MCF 10A (cell line): ENCODE measurements around the gene RHOBTB3. TPM values are rescaled to one million over a fixed set of nuclear protein-coding genes. Genes with fewer than 3 reads are reported as not detected.
A peak's percentile ranks its signal among the peaks of the same experiment; 100 is the strongest.

Experiments used
- BruUV-seq: library from RNA; stranded (reverse); fragments of 400-500 nt; replicated peaks from 2 replicates; lab custom pipeline; 2021; lab: Mats Ljungman, UMichigan
- CTCF ChIA-PET: fragments of 300-600 bp; sonication (Branson Sonifier 250); formaldehyde crosslinking; extraction: SDS; loops from one replicate; lab custom pipeline; 2021; ENCODE audit warnings: antibody characterized with exemption, inconsistent platforms; lab: Yijun Ruan, JAX
- POLR2A ChIA-PET: fragments of 300-600, 350-650 bp; sonication (Branson Sonifier 250); formaldehyde crosslinking; extraction: SDS; loops from one replicate; lab custom pipeline; 2020; ENCODE audit warnings: antibody characterized with exemption, inconsistent platforms; lab: Yijun Ruan, JAX
- DNase-seq: peaks from one replicate; pipeline ENCODE4 v3.0.0-alpha.2; 2018; ENCODE audit not compliant: unreplicated experiment
- H3K27ac Mint-ChIP-seq: one replicate; pipeline ENCODE4 v1.8.0; 2022; ENCODE audit warnings: mild to moderate bottlenecking, low read depth, mixed read lengths; ENCODE audit not compliant: unreplicated experiment
- H3K27me3 Mint-ChIP-seq: one replicate; pipeline ENCODE4 v1.8.0; 2022; ENCODE audit warnings: mixed read lengths; ENCODE audit not compliant: insufficient read depth, unreplicated experiment
- H3K36me3 Mint-ChIP-seq: one replicate; pipeline ENCODE4 v1.8.0; 2022; ENCODE audit warnings: mild to moderate bottlenecking, moderate library complexity, mixed read lengths; ENCODE audit not compliant: insufficient read depth, unreplicated experiment
- H3K4me1 Mint-ChIP-seq: one replicate; pipeline ENCODE4 v1.8.0; 2022; ENCODE audit warnings: mixed read lengths; ENCODE audit not compliant: insufficient read depth, unreplicated experiment
- H3K4me3 Mint-ChIP-seq: one replicate; pipeline ENCODE4 v1.8.0; 2022; ENCODE audit warnings: mild to moderate bottlenecking, moderate library complexity, mixed read lengths; ENCODE audit not compliant: unreplicated experiment
- H3K9me3 Mint-ChIP-seq: one replicate; pipeline ENCODE4 v1.8.0; 2022; ENCODE audit warnings: mixed read lengths; ENCODE audit not compliant: unreplicated experiment
- intact Hi-C: fragments of 100-400 bp; cut with micrococcal nuclease; formaldehyde crosslinking; loops from 2 replicates; pipeline ENCODE4 v1.14.1; 2022
- total RNA-seq: library from RNA; stranded (reverse); gene quantifications from 2 replicates; pipeline ENCODE4 v1.2.3, GENCODE V29; 2022
- TF ChIP-seq, protein P1 (sequence below): fragments of 200-600 bp; IDR thresholded peaks from one replicate; pipeline ENCODE4 v1.8.0; 2022; ENCODE audit warnings: antibody characterized with exemption, mild to moderate bottlenecking; ENCODE audit not compliant: unreplicated experiment

RHOBTB3 gene
- total RNA-seq, 1 experiment from 2014 or later: 3.4 TPM

DNA sequence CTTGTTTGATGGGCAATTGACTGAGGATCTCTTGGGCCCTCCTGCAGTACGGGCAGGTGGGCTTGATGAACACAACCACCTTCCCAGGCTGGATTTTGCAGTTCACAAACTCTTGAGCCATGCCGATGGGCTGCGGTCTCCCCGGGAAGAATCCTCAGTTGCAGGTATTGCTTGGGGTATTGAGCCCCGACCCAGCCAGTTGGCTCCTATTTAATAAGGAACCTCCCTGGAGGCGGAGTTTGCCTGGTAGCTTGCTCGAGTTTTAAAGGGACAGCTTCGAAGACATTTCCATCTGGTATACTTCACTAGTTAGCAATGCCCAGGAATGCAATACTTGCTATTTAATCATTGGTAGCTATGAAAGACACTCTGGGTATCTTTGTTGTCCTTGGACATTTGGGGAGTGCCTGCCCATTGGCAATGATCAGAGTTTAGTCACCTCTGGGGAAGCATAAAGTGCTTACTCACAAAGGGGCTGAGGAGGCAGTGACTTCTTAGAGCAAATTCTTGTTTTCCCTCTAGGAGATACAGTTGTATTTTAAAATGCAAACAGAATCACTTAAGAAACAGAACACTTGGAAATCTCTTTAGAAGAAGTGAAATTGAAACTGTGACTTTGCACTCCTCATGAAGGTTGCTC, 91.5 kb downstream of the RHOBTB3 start, which contains the start of gene GLRX:
GLRX (minus strand) TSS at position 185 of the 640 bp plus-strand sequence; CDS start at position 121, 64 bp downstream.
- no peaks in the 10 kb centered on the region for H3K9me3 Mint-ChIP-seq
- H3K27me3 Mint-ChIP-seq: no peaks in the 10 kb centered on the region
- no TSS peak for BruUV-seq
- CTCF ChIA-PET: interaction anchor here (0.6 to 6.8 kb wide), 19 partner anchors 15 to 522 kb away, joined by 3 to 50 read pairs (median 4); partner anchors contain the start of gene RFESD
- peak; percentile 93 for DNase-seq
- peak within 1 kb of the TSS; percentile 92 for H3K27ac Mint-ChIP-seq
- peaks cover 42% of the 10 kb centered on the region for H3K4me1 Mint-ChIP-seq
- POLR2A ChIA-PET: interaction anchor here (0.6 to 4.0 kb wide), 28 partner anchors 9 to 779 kb away, joined by 3 to 55 read pairs (median 4); partner anchors contain the start of genes ARSK, RFESD, RHOBTB3 and SKIC3
- H3K4me3 Mint-ChIP-seq: peak within 1 kb of the TSS; percentile 95
- peaks cover 18% of the 10 kb centered on the region for H3K36me3 Mint-ChIP-seq
- TF ChIP-seq, protein P1, sequence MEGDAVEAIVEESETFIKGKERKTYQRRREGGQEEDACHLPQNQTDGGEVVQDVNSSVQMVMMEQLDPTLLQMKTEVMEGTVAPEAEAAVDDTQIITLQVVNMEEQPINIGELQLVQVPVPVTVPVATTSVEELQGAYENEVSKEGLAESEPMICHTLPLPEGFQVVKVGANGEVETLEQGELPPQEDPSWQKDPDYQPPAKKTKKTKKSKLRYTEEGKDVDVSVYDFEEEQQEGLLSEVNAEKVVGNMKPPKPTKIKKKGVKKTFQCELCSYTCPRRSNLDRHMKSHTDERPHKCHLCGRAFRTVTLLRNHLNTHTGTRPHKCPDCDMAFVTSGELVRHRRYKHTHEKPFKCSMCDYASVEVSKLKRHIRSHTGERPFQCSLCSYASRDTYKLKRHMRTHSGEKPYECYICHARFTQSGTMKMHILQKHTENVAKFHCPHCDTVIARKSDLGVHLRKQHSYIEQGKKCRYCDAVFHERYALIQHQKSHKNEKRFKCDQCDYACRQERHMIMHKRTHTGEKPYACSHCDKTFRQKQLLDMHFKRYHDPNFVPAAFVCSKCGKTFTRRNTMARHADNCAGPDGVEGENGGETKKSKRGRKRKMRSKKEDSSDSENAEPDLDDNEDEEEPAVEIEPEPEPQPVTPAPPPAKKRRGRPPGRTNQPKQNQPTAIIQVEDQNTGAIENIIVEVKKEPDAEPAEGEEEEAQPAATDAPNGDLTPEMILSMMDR: no peak
- intact Hi-C loops: loop anchor here (1.0 kb wide), 2 partner anchors 20 to 41 kb away; no protein-coding TSS in a partner anchor

DNA sequence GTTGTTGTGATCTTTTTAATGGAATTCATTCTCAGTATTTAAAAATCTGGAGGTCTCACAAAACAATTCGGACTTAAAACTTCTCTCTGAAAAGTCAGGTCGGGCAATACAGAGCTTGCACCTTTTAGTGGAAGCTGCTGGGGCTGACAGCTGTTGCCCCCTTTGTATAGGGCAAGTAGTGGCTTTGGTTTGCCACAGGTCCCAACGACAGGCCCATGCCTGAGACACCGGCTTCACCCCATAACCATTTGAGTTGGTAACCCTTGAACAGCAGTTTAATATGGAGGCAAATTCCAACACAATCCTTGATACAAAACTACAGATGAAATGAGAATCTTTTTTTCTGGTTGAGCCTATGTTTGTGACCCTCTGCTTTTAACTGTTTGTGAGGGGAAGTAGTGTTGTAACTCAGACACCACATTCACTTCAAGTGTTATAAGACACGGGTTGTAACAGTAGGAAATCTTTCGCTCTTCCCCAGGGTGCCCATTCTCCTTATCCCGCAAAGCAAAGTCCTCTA, 92.1 kb downstream of the RHOBTB3 start:
- CTCF ChIA-PET: interaction anchor here (0.6 to 6.8 kb wide), 23 partner anchors 14 to 522 kb away, joined by 3 to 50 read pairs (median 4); partner anchors contain the start of gene RFESD
- no peaks in the 10 kb centered on the region for H3K9me3 Mint-ChIP-seq
- H3K27ac Mint-ChIP-seq: peak overlapping the region; percentile 92
- H3K36me3 Mint-ChIP-seq: peaks cover 17% of the 10 kb centered on the region
- intact Hi-C loops: no loop called here
- no peak for DNase-seq
- peak overlapping the region; percentile 95 for H3K4me3 Mint-ChIP-seq
- H3K4me1 Mint-ChIP-seq: peaks cover 42% of the 10 kb centered on the region
- H3K27me3 Mint-ChIP-seq: no peaks in the 10 kb centered on the region
- POLR2A ChIA-PET: interaction anchor here (0.6 to 4.0 kb wide), 28 partner anchors 9 to 779 kb away, joined by 3 to 55 read pairs (median 4); partner anchors contain the start of genes ARSK, RFESD, RHOBTB3 and SKIC3
- BruUV-seq: TSS peak; percentile 83
- TF ChIP-seq, protein P1: no peak

DNA sequence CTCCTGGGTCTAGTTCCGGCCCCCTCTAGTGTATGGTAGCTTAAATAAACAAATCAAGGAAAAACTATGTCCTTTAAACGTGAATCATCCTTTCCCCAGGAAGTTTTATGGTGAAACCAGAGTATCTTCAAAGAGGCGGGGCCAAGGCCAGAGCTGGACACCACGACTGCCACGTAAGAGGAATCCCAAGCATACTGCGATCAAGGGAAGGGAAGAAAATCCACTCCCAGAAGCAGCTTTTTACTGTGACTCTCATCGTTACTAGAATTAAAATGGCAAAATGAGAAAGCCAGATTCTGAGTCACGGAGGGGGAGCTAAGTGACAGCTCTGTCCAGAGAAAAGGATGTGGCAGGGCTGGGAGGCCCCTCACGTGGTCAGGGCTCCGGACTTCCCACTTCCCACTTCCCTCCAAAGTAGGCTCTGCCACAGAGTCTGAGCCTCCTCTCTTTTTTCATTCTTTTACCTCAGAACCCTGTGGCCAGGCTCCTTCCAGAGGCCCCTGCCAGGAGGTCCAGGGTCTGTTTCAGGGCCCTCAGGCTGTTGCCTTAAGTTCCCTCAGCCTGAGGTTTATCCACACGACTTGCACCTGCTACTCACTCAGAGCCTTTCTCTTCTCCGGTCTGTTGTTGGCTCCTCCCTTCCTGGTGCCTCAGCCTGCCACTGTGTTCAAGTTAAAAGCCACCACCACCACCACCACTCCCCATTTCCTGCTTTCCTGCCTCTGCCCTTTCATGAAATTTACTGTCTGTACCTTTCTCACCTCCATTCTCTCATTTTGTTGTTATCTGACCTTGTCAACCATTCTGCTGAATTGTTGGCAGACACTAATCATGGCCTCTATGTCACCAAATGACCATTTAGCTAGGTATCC, 92.8 kb downstream of the RHOBTB3 start:
- ChIA-PET CTCF (interaction anchor here (0.7 to 6.8 kb wide), 13 partner anchors 14 to 189 kb away, joined by 3 to 50 read pairs (median 5); partner anchors contain the start of gene RFESD), POLR2A (interaction anchor here (0.7 to 4.0 kb wide), 16 partner anchors 10 to 778 kb away, joined by 3 to 55 read pairs (median 7); partner anchors contain the start of genes ARSK, RFESD, RHOBTB3 and SKIC3)
- Mint-ChIP-seq H3K36me3 (peaks cover 16% of the 10 kb centered on the region), H3K27me3 (no peaks in the 10 kb centered on the region), H3K4me1 (peaks cover 36% of the 10 kb centered on the region), H3K27ac (peak overlapping the region; percentile 92), H3K4me3 (peak overlapping the region; percentile 95), H3K9me3 (no peaks in the 10 kb centered on the region)
- peak; percentile 94 for DNase-seq
- TF ChIP-seq, protein P1: no peak
- intact Hi-C loops: no loop called here
- no TSS peak for BruUV-seq
